H1 (cell line): ENCODE measurements around the gene BCO1. TPM values are rescaled to one million over a fixed set of nuclear protein-coding genes. Genes with fewer than 3 reads are reported as not detected.

ENCODE experiments used
- CTCF ChIA-PET: fragments of 300-600 bp; sonication (Branson Sonifier 250); formaldehyde crosslinking; loops from one replicate; lab custom pipeline; 2021; ENCODE audit not compliant: partially characterized antibody; lab: Charles Lee
- POLR2A ChIA-PET: fragments of 300-600 bp; sonication (Branson Sonifier 250); formaldehyde crosslinking; loops from one replicate; lab custom pipeline; 2021; ENCODE audit warnings: inconsistent platforms; ENCODE audit not compliant: partially characterized antibody; lab: Charles Lee
- DNase-seq, 2 experiments: peaks; one replicate each; pipeline versions ENCODE4 v3.0.0 to v3.0.0-alpha.2; 2010 to 2022; ENCODE audit warnings: low spot score in 2 of 2, low read depth in 1 of 2, mixed read lengths in 1 of 2
- FAIRE-seq: peaks from 2 replicates; lab custom pipeline; 2011; peaks lifted over from hg19 to GRCh38; lab: Jason Lieb, UNC
- H2AFZ ChIP-seq: 2 replicates; pipeline ENCODE4 v1.8.1; 2012; ENCODE audit warnings: low read length, inconsistent platforms
- H2AK5ac ChIP-seq: 2 replicates; pipeline ENCODE4 v1.6.1; 2013; ENCODE audit warnings: low read depth, low read length
- H2BK120ac ChIP-seq: replicated peaks from 2 replicates; pipeline ENCODE3; 2013; ENCODE audit warnings: low read depth, low read length, inconsistent platforms
- H2BK12ac ChIP-seq: 2 replicates; pipeline ENCODE4 v1.6.1; 2013; ENCODE audit warnings: low read depth, low read length
- H2BK15ac ChIP-seq: 2 replicates; pipeline ENCODE4 v1.6.1; 2013; ENCODE audit warnings: low read length
- H2BK20ac ChIP-seq: 2 replicates; pipeline ENCODE4 v1.6.1; 2013; ENCODE audit warnings: low read length
- H2BK5ac ChIP-seq: 2 replicates; pipeline ENCODE4 v1.6.1; 2013; ENCODE audit warnings: low read depth, low read length
- H3K14ac ChIP-seq: 2 replicates; pipeline ENCODE4 v1.6.1; 2013; ENCODE audit warnings: inconsistent platforms; ENCODE audit not compliant: insufficient read length
- H3K18ac ChIP-seq: 2 replicates; pipeline ENCODE4 v1.6.1; 2013; ENCODE audit warnings: low read length; ENCODE audit errors: extremely low read depth
- H3K23ac ChIP-seq: 2 replicates; pipeline ENCODE4 v1.6.1; 2013; ENCODE audit warnings: inconsistent platforms; ENCODE audit not compliant: insufficient read length
- H3K23me2 ChIP-seq: 2 replicates; pipeline ENCODE4 v1.6.1; 2013; ENCODE audit warnings: low read depth, low read length
- H3K27ac ChIP-seq: 2 replicates; pipeline ENCODE4 v1.6.1; 2011; ENCODE audit warnings: low read depth, low read length, inconsistent platforms
- H3K27me3 ChIP-seq, 4 experiments: replicated peaks in 1 of 4; 1 replicate in 1 of 4; 2 replicates in 3 of 4; pipeline versions ENCODE4 v1.6.1 to v1.8.1; 2011 to 2013; ENCODE audit warnings: low read length in 3 of 4, mild to moderate bottlenecking in 3 of 4, inconsistent platforms in 2 of 4, mixed read lengths in 2 of 4, moderate library complexity in 1 of 4; ENCODE audit not compliant: control insufficient read depth in 3 of 4, insufficient read depth in 3 of 4; ENCODE audit errors: extremely low read depth in 1 of 4
- H3K36me3 ChIP-seq, 4 experiments: 2 replicates each; pipeline versions ENCODE4 v1.6.1 to v1.8.1; 2011 to 2013; ENCODE audit warnings: mild to moderate bottlenecking in 4 of 4, low read length in 3 of 4, moderate library complexity in 2 of 4, control low read depth in 1 of 4, inconsistent platforms in 1 of 4; ENCODE audit not compliant: insufficient read depth in 4 of 4, control insufficient read depth in 2 of 4
- H3K4ac ChIP-seq: replicated peaks from 2 replicates; pipeline ENCODE3; 2013; ENCODE audit warnings: low read length, low read depth, mixed read lengths, inconsistent platforms; ENCODE audit not compliant: insufficient read length
- H3K4me1 ChIP-seq, 4 experiments: replicated peaks in 1 of 4; 1 replicate in 1 of 4; 2 replicates in 3 of 4; pipeline versions ENCODE4 v1.6.1 to v1.8.1; 2011 to 2013; ENCODE audit warnings: low read length in 3 of 4, inconsistent platforms in 2 of 4, mixed read lengths in 1 of 4; ENCODE audit not compliant: insufficient read depth in 4 of 4, control insufficient read depth in 3 of 4
- H3K4me2 ChIP-seq, 2 experiments: 2 replicates each; pipeline versions ENCODE4 v1.6.1 to v1.8.1; 2011 to 2013; ENCODE audit warnings: low read depth in 2 of 2, low read length in 2 of 2, control low read depth in 1 of 2, inconsistent platforms in 1 of 2, mild to moderate bottlenecking in 1 of 2; ENCODE audit not compliant: insufficient read depth in 1 of 2
- H3K4me3 ChIP-seq, 4 experiments: fragments of 200-600, 300-600 bp in 1 of 4; sonication (generic), shearing (Covaris generic), sonication (Bioruptor Twin) in 1 of 4; 2 replicates each; pipeline versions ENCODE4 v1.5.1 to v1.8.1; 2011 to 2016; ENCODE audit warnings: low read length in 4 of 4, low read depth in 3 of 4, control low read depth in 2 of 4, inconsistent platforms in 2 of 4, mild to moderate bottlenecking in 2 of 4, mixed read lengths in 1 of 4, moderate library complexity in 1 of 4; ENCODE audit not compliant: insufficient read depth in 2 of 4; ENCODE audit errors: extremely low read depth in 1 of 4
- H3K56ac ChIP-seq: replicated peaks from 2 replicates; pipeline ENCODE3; 2013; ENCODE audit warnings: low read depth, mild to moderate bottlenecking, mixed read lengths, low read length, inconsistent platforms; ENCODE audit not compliant: insufficient read length
- H3K79me1 ChIP-seq: 2 replicates; pipeline ENCODE4 v1.6.1; 2013; ENCODE audit warnings: low read depth, low read length, control low read depth
- H3K79me2 ChIP-seq, 2 experiments: 2 replicates each; pipeline versions ENCODE4 v1.6.1 to v1.8.1; 2012 to 2013; ENCODE audit warnings: low read length in 2 of 2, mild to moderate bottlenecking in 2 of 2, inconsistent platforms in 1 of 2; ENCODE audit not compliant: insufficient read depth in 2 of 2, control insufficient read depth in 1 of 2
- H3K9ac ChIP-seq, 4 experiments: replicated peaks in 1 of 4; 1 replicate in 1 of 4; 2 replicates in 3 of 4; pipeline versions ENCODE4 v1.6.1 to v1.8.1; 2011 to 2013; ENCODE audit warnings: low read depth in 3 of 4, low read length in 3 of 4, control low read depth in 2 of 4, mild to moderate bottlenecking in 2 of 4, moderate library complexity in 2 of 4, inconsistent platforms in 1 of 4; ENCODE audit errors: extremely low read depth in 1 of 4
- H3K9me3 ChIP-seq, 2 experiments: 2 replicates each; pipeline versions ENCODE4 v1.6.1 to v1.8.1; 2012 to 2013; ENCODE audit warnings: mild to moderate bottlenecking in 2 of 2, moderate library complexity in 2 of 2, control low read depth in 1 of 2, inconsistent platforms in 1 of 2, low read depth in 1 of 2, low read length in 1 of 2, mixed read lengths in 1 of 2; ENCODE audit not compliant: insufficient read depth in 2 of 2
- H4K20me1 ChIP-seq, 2 experiments: replicated peaks in 1 of 2; 2 replicates each; pipeline versions ENCODE3 to v1.8.1; 2011 to 2013; ENCODE audit warnings: inconsistent platforms in 2 of 2, low read length in 2 of 2, mild to moderate bottlenecking in 1 of 2; ENCODE audit not compliant: insufficient read depth in 2 of 2, control insufficient read depth in 1 of 2
- H4K5ac ChIP-seq: 2 replicates; pipeline ENCODE4 v1.6.1; 2013; ENCODE audit warnings: low read length, low read depth, mixed read lengths, inconsistent platforms; ENCODE audit not compliant: insufficient read length
- H4K8ac ChIP-seq: 2 replicates; pipeline ENCODE4 v1.8.0; 2013; ENCODE audit warnings: mild to moderate bottlenecking, moderate library complexity, low read length, inconsistent platforms; ENCODE audit not compliant: insufficient read depth; ENCODE audit errors: extremely low read depth
- H4K91ac ChIP-seq: replicated peaks from 2 replicates; pipeline ENCODE3; 2013; ENCODE audit warnings: low read length, mixed read lengths, inconsistent platforms; ENCODE audit not compliant: insufficient read length
- CREB1 ChIP-seq: IDR thresholded peaks from 2 replicates; pipeline ENCODE4 v1.6.1; 2012; ENCODE audit warnings: inconsistent platforms
- GTF2F1 ChIP-seq: IDR thresholded peaks from 2 replicates; pipeline ENCODE4 v1.6.1; 2012; ENCODE audit warnings: low read depth, low read length, improper control_type of control experiment, borderline replicate concordance
- MAFK ChIP-seq: IDR thresholded peaks from 2 replicates; pipeline ENCODE4 v1.6.1; 2012; ENCODE audit warnings: low read depth, mild to moderate bottlenecking, improper control_type of control experiment, low read length
- POU5F1 ChIP-seq: IDR thresholded peaks from 2 replicates; pipeline ENCODE4 v1.6.1; 2011; ENCODE audit warnings: low read depth, mild to moderate bottlenecking, low read length, moderate library complexity
- SAP30 ChIP-seq: fragments of 300-600 bp; sonication (generic); IDR thresholded peaks from 2 replicates; pipeline ENCODE4 v1.7.1; 2012; ENCODE audit warnings: low read length, moderate library complexity, mild to moderate bottlenecking, inconsistent platforms; ENCODE audit not compliant: insufficient read depth, insufficient replicate concordance
- SP4 ChIP-seq: IDR thresholded peaks from 2 replicates; pipeline ENCODE4 v1.6.1; 2012; ENCODE audit warnings: low read length, inconsistent platforms
- TAF1 ChIP-seq: IDR thresholded peaks from 2 replicates; pipeline ENCODE4 v1.6.1; 2011; ENCODE audit warnings: mild to moderate bottlenecking, low read depth, low read length
- YY1 ChIP-seq: IDR thresholded peaks from 2 replicates; pipeline ENCODE4 v1.6.1; 2011; ENCODE audit warnings: low read depth, mild to moderate bottlenecking, low read length
- WGBS, 2 experiments: shearing (Covaris generic) in 1 of 2; methylation state at CpG; one replicate each; pipeline versions ENCODE4 v1.1.6 to v1.1.7; 2013 to 2015; ENCODE audit warnings: low lambda C conversion rate in 2 of 2, mixed read lengths in 2 of 2, inconsistent platforms in 1 of 2, low coverage in 1 of 2, missing lambda C conversion rate in 1 of 2; ENCODE audit not compliant: insufficient replicate concordance in 2 of 2, insufficient coverage in 1 of 2, insufficient read length in 1 of 2; ENCODE audit errors: extremely low coverage in 1 of 2, missing lambda C conversion rate in 1 of 2; 5-methylcytosine and 5-hydroxymethylcytosine counted together
- polyA plus RNA-seq, 7 experiments: library from polyadenylated mRNA; depleted of rRNA in 3 of 7; stranded (reverse) in 5 of 7; unstranded in 2 of 7; fragments of >200 nt in 5 of 7; fragments of 200-250 nt in 2 of 7; gene quantifications; 1 replicate in 5 of 7; 2 replicates in 1 of 7; 4 replicates in 1 of 7; pipeline versions ENCODE4 v1.2.1 to v1.2.3, GENCODE V29; 2011 to 2013; ENCODE audit warnings: missing spikeins in 2 of 7, mixed read lengths in 2 of 7
- total RNA-seq: library from RNA; stranded (reverse); fragmentation: NEBNext Ultra II Directional; extraction: Animal tissue kit (Norgen Biotek cat#: 25700); gene quantifications from 2 replicates; pipeline ENCODE4 v1.2.1, GENCODE V29; 2021
- TF ChIP-seq, protein P1 (sequence below): IDR thresholded peaks from 2 replicates; pipeline ENCODE4 v1.6.1; 2012; ENCODE audit warnings: inconsistent platforms

The BCO1 gene
- total and polyA plus RNA-seq, 2 of the 8 experiments (the other 6 are each of a cell fraction or from before 2014, with no cell fraction given): 0.21 TPM; not detected in 1

DNA sequence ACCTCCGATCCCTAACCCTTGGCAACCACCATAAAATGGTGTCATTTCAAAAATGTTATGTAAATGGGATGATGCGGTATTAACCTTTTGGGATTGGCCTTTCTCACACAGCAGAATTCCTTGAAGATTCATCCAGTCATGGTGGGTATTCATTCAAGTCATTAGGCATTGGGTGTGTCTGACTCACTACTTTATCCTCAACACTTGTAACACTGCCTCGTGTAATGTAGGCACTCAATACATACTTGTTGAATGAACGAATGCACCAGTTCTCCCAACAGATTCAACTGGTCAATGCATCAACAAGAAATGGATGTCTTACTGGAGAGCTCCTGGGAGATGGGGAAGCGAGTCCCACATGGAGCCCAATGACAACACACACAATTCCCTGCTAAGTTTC lies 54.4 kb downstream of the BCO1 start:
- Histone ChIP-seq H3K27ac (no peak overlapping the region), H3K36me3 (no peaks in the 10 kb centered on the region), H3K4me3 (no peak overlapping the region), H3K4ac (no peak overlapping the region), H2BK15ac (no peak overlapping the region), H4K8ac (no peak overlapping the region), H3K23ac (no peak overlapping the region), H3K23me2 (no peaks in the 10 kb centered on the region), H3K9me3 (no peaks in the 10 kb centered on the region), H3K9ac (no peak overlapping the region), H2BK120ac (no peak overlapping the region), H2BK20ac (no peak overlapping the region), H2AFZ (no peak overlapping the region), H3K4me2 (no peak overlapping the region), H4K5ac (no peak overlapping the region), H2BK5ac (no peak overlapping the region), H2AK5ac (no peak overlapping the region), H3K4me1 (no peaks in the 10 kb centered on the region), H3K14ac (no peak overlapping the region), H3K56ac (no peak overlapping the region), H3K18ac (no peak overlapping the region), H2BK12ac (no peak overlapping the region), H3K27me3 (no peaks in the 10 kb centered on the region), H4K20me1 (peaks cover 0 to 2% of the 10 kb centered on the region in 2 experiments), H4K91ac (no peak overlapping the region), H3K79me2 (no peaks in the 10 kb centered on the region), H3K79me1 (no peaks in the 10 kb centered on the region)
- WGBS, 2 experiments: 87% methylated on average over 5 of the region's 5 CpGs; no CpG with 5 or more reads in 1 of the 2 experiments
- DNase-seq (no peak), FAIRE-seq (no peak)
- ChIA-PET POLR2A (interaction anchor here (0.8 to 1.7 kb wide), 2 partner anchors 19 to 21 kb away, joined by 3 to 4 read pairs; no protein-coding TSS in a partner anchor), CTCF (no interaction called here)
- no peak for TF ChIP-seq GTF2F1
- no peak for TF ChIP-seq SP4
- TF ChIP-seq, protein P1, sequence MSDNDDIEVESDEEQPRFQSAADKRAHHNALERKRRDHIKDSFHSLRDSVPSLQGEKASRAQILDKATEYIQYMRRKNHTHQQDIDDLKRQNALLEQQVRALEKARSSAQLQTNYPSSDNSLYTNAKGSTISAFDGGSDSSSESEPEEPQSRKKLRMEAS: no peak
- TF ChIP-seq MAFK: no peak
- no peak for TF ChIP-seq CREB1
- TF ChIP-seq SAP30: no peak
- no peak for TF ChIP-seq TAF1
- no peak for TF ChIP-seq POU5F1
- no peak for TF ChIP-seq YY1
